Head of caudate nucleus (tissue), 42 donors: ENCODE results near the gene DLG2.

ENCODE experiments used
- DNase-seq, 42 donors: peaks; one replicate each; pipeline versions ENCODE4 v3.0.0 to v3.0.0-alpha.2; 2020 to 2021; ENCODE audit warnings: mixed read lengths in 7 of 42
- intact Hi-C: fragments of 100-400 bp; cut with DNase I; formaldehyde crosslinking; loops from one replicate; pipeline ENCODE4 v1.15.0; 2022

Gene DLG2

DNA sequence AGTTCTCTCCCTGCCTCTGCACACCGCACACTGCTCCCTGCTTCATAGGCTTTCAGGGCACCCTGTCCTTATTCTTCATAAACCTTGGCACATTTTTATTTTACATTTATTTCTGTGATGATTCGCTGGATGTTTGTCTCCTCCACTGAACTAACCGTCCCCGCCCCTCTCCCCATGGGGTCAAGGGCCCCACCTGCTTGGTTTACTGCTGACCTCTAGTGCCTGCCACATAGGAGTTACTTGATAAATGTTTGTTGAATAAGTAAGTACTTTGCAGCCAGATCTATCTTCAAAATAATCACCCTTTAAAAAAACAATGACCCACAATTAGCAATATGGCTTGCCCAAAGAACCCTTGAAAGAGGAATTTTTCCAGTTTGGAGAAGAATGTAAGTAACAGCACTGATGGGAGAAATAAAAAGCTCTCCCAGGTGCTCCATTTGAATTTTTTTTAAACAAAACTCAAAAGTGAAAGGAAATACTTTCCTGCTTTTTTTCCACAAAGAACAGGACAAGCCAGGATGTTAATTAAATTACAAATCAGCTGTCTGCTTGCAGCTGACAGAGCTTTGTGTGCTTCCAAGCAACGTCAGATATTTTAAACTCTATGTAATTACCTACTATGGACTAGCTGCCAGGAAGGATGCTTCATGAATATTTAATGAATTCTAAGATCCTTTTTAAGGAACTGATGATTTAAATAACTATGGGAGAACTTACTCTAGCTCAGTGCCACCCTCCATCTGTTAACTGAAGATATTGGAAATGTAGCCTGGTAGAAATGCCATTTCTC is 1083.6 kb downstream of the DLG2 start:
- intact Hi-C loops: no loop called here
- peak in 3 of 42 donors; percentile 11 to 25 (median 11) for DNase-seq

DNA sequence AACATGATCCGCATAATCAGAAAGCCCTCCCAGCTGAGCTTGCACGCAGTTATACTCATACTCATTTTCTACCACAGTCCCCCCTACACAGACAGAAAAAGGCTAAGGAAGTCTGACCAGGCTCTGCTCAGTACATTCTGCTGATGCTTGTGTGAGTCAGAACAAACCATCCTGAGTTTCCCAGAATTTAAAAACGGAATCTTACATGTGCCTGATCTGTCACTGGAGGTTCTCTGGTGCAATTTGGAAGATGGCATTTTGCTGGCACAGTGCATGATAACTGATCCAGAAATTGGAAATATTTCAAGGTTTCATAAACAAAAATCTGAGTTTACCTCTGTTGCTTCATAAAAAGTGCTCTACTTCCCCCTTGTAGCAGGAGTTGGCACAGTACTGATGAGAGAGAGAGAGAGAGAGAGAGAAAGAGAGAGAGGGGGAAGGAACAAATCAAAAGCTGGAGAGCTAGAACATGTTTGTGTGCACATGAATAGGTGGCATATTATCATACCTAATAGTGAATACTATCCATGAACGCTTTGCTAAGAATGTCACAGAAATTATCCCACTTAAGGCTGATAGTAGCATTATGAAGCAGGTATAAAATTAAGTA is 1085.3 kb downstream of the DLG2 start:
- peak in 8 of 42 donors; percentile 11 to 64 (median 24) for DNase-seq
- intact Hi-C loops: no loop called here

- intact Hi-C loops: no loop called here
Observed at GRCh38 chr11:84536456-84536855, 1090.7 kb downstream of the DLG2 start.

DNA sequence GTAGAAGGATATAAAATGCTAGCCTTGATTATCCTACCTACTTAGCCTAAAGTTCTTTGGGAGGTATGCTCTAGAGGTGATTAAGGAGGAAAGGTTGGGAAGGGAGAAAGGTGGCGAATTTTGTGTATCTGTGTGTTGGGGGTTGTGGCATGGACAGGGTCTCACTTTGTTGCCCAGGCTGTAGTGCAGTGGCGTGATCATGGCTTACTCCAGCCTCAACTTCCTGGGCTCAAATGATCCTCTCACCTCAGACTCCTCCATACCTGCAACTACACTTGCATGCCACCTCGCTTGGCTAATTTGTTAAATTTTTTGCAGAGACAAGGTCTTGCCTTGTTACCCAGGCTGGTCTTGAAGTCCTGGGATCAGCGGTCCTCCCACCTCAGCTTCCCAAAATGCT is 1094.8 kb downstream of the DLG2 start:
- DNase-seq: no peak
- intact Hi-C loops: no loop called here

More at GRCh38 chr11:84536456-84536855, 1090.7 kb downstream of the DLG2 start:
- DNase-seq: peak in 9 of 42 donors; percentile 10 to 61 (median 23)

- DNase-seq: no peak
- intact Hi-C loops: loop anchor here (10.0 kb wide), 2 partner anchors 131 to 701 kb away; no protein-coding TSS in a partner anchor
Observed at GRCh38 chr11:84526250-84526649, 1100.9 kb downstream of the DLG2 start.

DNA sequence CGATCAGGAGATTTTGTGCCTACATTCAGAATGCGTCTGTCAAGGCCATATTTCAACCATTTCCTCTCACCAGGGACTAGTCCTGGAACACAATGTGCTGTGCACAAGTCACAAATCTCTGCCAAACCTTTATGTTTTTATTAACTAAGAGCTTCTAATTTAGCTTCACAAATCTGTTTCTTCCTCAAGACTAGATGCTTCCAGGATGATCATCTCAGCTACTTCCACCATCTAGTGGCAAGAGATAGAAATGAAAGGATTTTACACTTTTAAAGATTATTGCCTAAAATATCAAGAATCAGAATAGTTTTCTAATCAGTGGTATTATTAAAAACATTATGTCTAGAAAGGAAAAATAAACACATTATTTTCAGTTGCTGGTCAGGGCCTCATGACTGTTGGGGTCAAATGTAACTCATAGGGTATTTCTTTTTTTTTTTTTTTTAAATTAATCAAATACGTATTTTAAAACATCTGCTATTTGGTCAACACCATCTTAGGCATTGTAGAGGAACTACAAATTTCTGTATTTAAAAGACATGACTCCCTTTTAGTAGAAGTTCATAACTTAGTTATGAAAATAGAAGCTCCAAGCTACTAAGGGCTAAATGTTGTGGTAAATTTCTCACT is 1102.6 kb downstream of the DLG2 start:
- DNase-seq: peak in 1 of 42 donors; percentile 20
- intact Hi-C loops: loop anchor here (10.0 kb wide), 2 partner anchors 130 to 700 kb away; no protein-coding TSS in a partner anchor

DNA sequence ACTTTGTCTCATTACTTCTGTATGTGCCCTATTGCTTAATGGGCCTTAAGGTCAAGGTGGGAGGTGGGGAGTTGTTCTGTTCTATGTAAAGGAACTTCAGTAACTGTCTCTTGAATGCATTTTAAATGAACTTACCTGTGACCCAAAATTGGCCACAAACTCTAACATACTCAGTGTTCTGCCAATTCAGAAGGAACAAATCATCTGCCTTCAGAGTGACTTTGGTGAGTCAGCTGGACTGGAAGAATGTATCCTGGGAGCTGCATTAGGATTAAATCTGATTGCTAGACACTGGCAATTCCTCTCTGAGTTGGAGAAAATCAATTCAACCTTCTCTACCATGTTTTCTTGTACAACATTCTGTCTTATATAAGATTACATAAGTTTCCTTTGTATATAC is 1104.8 kb downstream of the DLG2 start:
- intact Hi-C loops: loop anchor here (10.0 kb wide), 2 partner anchors 128 to 698 kb away; no protein-coding TSS in a partner anchor
- DNase-seq: no peak

DNA sequence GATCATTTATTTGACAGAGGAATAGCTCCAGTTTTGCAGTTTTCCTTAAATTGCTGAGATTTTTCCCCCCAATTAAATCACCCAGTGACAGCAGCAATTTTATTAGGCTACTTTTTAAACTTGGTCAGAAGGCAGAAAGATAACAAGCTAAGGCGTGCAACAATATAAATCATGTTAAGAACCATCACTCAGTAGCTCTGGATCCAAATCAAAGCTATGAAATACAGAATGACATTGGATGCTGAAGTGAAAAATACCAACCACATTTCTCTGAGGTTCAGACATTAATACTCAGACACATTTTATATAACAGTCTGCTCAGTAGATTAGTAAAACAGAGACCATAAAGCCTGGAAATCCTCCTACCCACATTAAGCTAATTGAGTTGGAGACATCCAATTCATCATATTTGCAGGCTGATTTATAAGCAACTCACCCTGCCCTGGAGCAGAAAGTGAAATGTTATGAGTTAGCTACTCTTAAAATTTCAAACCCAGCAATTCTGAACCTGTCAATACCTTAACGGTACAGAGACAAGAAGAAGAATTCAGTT is 1108.4 kb downstream of the DLG2 start:
- no peak for DNase-seq
- intact Hi-C loops: no loop called here

DNA sequence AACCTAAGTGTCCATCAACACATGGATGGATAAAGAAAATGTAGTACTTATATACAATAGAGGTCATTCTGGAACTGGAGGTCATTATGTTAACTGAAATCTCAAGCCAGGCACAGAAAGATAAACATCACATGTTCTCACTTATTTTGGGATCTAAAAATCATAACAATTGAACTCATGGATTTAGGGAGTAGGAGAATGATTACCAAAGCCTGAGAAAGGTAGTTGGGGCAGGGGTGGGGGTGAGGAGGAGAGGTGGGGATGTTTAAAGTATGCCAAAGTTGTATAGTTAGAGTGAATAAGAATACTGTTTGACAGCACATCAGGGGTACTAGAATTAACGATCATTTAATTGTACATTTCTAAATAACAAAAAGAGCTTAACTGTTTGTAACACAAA is 1112.7 kb downstream of the DLG2 start:
- no peak for DNase-seq
- intact Hi-C loops: no loop called here

DNA sequence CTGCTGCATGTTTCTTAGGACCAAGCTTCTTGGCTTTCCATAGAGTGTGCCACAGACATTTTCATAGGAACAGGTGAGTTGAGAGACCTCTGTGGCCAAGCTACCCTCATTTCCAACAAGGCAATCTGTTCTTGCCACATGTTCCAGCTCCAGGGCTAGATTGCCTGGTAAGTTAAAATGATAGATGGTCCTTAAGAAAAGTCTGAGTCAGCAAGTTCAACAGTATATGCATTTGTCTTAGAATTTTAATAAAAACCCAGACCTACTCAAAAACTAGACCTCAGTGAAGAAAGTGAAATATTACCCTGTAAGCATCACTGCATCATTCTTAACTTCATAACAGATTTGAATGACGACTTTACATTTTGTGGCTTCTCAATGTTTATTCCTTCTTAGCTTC is 1123.6 kb downstream of the DLG2 start:
- DNase-seq: no peak
- intact Hi-C loops: no loop called here

GRCh38 chr11:84501750-84502149 is 1125.4 kb downstream of the DLG2 start:
- intact Hi-C loops: no loop called here
- DNase-seq: no peak

DNA sequence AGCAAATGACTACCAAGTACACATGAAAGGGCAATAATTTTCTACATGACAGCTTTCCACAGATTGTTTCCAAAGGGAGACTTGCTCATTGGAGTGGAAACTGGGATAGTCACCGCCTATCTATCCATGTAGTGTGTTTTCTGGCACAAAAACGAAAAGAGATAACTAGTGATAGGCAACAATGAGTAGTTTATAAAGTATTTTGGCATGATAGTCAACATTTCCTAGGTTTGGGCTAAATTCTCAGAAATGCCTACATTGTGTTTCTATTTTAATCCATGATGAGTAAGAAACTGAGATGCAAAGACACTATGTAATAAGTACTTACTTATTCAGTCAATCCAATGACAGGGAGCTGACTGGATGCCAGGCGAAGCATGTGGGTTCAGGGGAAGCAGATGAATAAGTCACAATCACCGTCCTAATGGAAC is 1129.1 kb downstream of the DLG2 start:
- intact Hi-C loops: no loop called here

DNA sequence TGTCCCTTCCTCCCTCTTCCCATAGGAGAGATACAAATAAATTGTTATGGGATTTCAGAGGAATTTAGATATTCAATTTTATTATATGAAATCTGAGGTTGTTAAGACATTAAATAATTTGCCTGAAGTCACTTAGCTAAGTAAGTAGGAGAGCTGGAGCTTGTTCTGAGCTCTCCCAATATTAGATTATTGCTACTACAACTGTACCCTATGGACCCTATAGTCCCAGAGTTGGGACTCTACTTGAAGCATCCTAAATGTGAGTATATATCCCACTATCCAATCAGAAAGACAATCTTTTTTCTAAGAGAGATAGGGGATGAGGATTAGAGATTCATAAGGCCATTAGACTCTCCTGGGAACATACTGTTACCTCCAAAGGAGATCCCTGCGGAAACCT is 1130.0 kb downstream of the DLG2 start:
- DNase-seq: no peak
- intact Hi-C loops: no loop called here

More for the DNA sequence above, 1129.1 kb downstream of the DLG2 start:
- peak in 31 of 42 donors; percentile 4 to 67 (median 24) for DNase-seq

GRCh38 chr11:84496122-84496521 is 1131.0 kb downstream of the DLG2 start:
- no peak for DNase-seq
- intact Hi-C loops: no loop called here

DNA sequence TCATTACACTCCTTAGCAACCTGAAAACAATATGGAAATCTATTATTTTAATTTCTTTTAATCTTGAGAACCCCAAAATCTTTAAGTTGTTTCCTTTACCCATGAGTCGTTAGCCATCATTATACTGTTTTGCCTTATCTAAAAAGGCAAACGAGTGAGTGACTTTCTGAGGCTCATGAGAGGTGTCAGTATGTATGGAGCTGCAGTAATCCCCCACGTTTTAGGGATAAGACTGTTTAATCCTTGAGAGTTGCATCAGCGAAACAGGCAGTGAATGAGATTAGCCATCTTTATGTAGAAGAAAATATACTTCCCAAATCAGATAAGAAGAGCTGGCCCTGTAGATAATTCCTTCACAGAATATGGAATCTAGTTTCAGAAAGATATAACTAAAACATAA is 1147.0 kb downstream of the DLG2 start:
- DNase-seq: no peak
- intact Hi-C loops: no loop called here

GRCh38 chr11:84476581-84476980 is 1150.6 kb downstream of the DLG2 start:
- intact Hi-C loops: no loop called here
- no peak for DNase-seq

- intact Hi-C loops: no loop called here
- DNase-seq: no peak
Observed at GRCh38 chr11:84471501-84471900, 1155.6 kb downstream of the DLG2 start.

- intact Hi-C loops: no loop called here
Observed at GRCh38 chr11:84468235-84468634, 1158.9 kb downstream of the DLG2 start.

DNA sequence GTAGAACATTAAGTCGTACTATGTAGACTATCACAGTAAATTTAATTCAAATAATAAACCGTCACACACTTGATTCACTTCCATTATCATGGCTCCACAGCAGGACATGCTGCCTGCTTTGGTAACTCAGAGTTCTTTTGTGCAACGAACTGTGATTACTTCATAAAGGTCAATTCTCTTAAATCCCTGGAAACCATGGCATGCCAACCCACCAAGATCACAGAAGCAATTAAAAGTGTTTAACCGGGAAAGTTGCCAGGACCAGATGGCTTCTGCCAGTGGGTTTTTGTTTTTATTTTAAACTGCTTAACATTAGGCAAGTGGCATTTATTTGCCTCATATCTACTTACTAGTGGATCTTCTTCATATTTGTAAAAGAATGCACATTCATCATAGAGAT is 1162.1 kb downstream of the DLG2 start:
- peak in 3 of 42 donors; percentile 1 to 8 (median 8) for DNase-seq

More at GRCh38 chr11:84468235-84468634, 1158.9 kb downstream of the DLG2 start:
- DNase-seq: no peak

GRCh38 chr11:84455691-84456090 is 1171.5 kb downstream of the DLG2 start:
- intact Hi-C loops: no loop called here
- DNase-seq: no peak

More for the DNA sequence above, 1162.1 kb downstream of the DLG2 start:
- intact Hi-C loops: no loop called here
